ENCODE results near the gene FAF2.

DNA sequence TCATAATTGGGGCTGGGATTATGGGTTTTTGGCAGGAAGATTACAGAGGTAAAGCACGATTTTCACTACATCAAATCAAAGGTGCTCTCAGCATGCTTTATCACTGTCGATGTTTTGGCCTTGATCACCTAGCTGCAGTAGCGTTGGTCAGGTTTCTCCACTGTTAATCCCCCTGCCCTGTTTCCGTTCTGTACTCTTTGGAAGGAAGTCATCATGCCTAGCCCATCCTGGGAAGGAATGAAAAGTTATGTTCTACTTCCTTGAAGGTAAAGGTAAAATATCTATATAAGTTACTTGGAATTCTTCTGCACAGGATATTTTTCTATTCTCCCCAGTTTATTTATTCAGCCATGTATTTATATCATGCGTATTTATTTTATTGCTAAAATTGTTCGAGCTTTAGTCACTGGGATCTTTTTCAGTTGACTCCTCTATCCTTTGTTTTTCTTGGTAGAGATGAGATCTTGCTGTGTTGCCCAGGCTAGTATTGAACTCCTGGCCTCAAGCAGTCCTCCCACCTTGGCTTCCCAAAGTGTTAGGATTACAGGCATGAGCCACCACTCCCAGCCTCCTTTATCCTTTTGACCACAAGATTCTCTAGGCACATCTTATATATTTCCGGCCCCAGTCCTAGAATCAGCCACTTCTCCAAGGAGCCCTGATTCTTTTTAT, 25.3 kb downstream of the FAF2 start:
- TF ChIP-seq, protein P1, sequence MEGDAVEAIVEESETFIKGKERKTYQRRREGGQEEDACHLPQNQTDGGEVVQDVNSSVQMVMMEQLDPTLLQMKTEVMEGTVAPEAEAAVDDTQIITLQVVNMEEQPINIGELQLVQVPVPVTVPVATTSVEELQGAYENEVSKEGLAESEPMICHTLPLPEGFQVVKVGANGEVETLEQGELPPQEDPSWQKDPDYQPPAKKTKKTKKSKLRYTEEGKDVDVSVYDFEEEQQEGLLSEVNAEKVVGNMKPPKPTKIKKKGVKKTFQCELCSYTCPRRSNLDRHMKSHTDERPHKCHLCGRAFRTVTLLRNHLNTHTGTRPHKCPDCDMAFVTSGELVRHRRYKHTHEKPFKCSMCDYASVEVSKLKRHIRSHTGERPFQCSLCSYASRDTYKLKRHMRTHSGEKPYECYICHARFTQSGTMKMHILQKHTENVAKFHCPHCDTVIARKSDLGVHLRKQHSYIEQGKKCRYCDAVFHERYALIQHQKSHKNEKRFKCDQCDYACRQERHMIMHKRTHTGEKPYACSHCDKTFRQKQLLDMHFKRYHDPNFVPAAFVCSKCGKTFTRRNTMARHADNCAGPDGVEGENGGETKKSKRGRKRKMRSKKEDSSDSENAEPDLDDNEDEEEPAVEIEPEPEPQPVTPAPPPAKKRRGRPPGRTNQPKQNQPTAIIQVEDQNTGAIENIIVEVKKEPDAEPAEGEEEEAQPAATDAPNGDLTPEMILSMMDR (conservative IDR thresholded peaks at IDR 0.05), result no peak
- no peak for TF ChIP-seq ZFX (IDR thresholded peaks at IDR 0.05)
